ENCODE measurements around the gene SCAMP5.

GRCh38 chr15:74997543-74997942, 2.2 kb downstream of the SCAMP5 start:
- no peak for TF ChIP-seq CTCF (conservative IDR thresholded peaks at IDR 0.05 in 1 of 2, IDR thresholded peaks at IDR 0.05 in 1 of 2; ENCODE audit: extremely low read depth in 1 of 2, insufficient read depth in 1 of 2, low read depth in 1 of 2, low read length in 2 of 2)
- no peak for TF ChIP-seq EZH2 (IDR thresholded peaks at IDR 0.05; ENCODE audit: borderline replicate concordance, low read length)
